Motor neuron (in vitro differentiated cells): ENCODE data around the gene CXCR4. TPM values are rescaled to one million over a fixed set of nuclear protein-coding genes. Genes with fewer than 3 reads are reported as not detected.

Experiments
- ATAC-seq, 8 experiments: fragments of 200-7000 bp; cut with Tn5 transposase; replicated peaks in 6 of 8; 2 replicates each; pipeline ENCODE4 v1.8.0; 2021; ENCODE audit warnings: mild to moderate bottlenecking in 8 of 8, moderate library complexity in 8 of 8
- H3K27ac ChIP-seq, 2 donors: fragments of 250-450 bp; sonication (Bioruptor Pico); 2 replicates each; pipeline ENCODE4 v1.9.0; 2021; ENCODE audit warnings: antibody characterized with exemption in 2 of 2, mild to moderate bottlenecking in 2 of 2, moderate library complexity in 1 of 2
- H3K4me1 ChIP-seq, 2 donors: fragments of 250-450 bp; sonication (Bioruptor Pico); replicated peaks in 1 of 2; 2 replicates each; pipeline ENCODE4 v1.6.1; 2021; ENCODE audit warnings: antibody characterized with exemption in 2 of 2, mild to moderate bottlenecking in 2 of 2, moderate library complexity in 1 of 2
- H3K4me3 ChIP-seq, 5 donors: fragments of 250-450 bp; sonication (Bioruptor Pico); 2 replicates each; pipeline ENCODE4 v1.9.0; 2021; ENCODE audit warnings: antibody characterized with exemption in 5 of 5, mild to moderate bottlenecking in 5 of 5, moderate library complexity in 4 of 5
- WGBS, 10 experiments: fragments of 450-650 bp; shearing (Covaris generic); methylation state at CpG; one replicate each; pipeline ENCODE4 v1.0.0; 2022; 5-methylcytosine and 5-hydroxymethylcytosine counted together
- in situ Hi-C, 9 experiments: fragments of 400-800 bp; cut with MboI; loops; one replicate each; pipeline ENCODE4 v1.15.0; 2021; ENCODE audit warnings: low sequenced_read_pairs in 9 of 9, low pct_unique_long_range_greater_than_20kb in 2 of 9; ENCODE audit not compliant: unreplicated experiment in 9 of 9
- total RNA-seq, 8 experiments: library from RNA; unstranded; fragments of 300-600 nt; gene quantifications; 2 replicates each; pipeline versions ENCODE4 v1.2.3 to v1.2.4, GENCODE V29; 2022

The CXCR4 gene
- total RNA-seq, 8 experiments from 2014 or later: 0.36 to 112 (median 32.3) TPM

DNA sequence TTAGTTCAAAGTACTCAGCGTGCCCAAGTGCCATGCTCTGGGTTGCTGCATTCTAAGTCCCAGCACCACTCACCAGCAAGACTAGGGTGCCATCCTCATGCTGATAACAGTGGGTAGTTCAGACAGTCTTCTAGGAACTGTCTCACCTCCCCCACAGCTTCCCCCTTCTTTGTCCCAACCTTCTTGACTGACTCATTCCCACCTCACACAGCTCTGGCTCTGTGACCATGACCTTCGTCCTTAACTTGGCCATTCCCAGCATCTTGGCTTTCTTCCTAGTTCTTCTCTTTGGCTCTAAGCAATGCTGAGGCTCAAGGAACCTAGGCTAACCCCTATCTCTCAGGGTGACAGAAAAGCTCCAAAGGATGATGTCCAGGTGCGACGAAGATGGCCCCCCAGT lies 20.0 kb upstream of the CXCR4 start:
- Histone ChIP-seq H3K4me3 (no peak overlapping the region), H3K4me1 (peaks cover 22% of the 10 kb centered on the region in 2 donors), H3K27ac (no peak overlapping the region)
- WGBS, 10 experiments: 33 to 100% (median 100%) methylated on average over 1 to 3 of the region's 4 CpGs
- in situ Hi-C loops: loop anchor here in 1 of 9 experiments (25.0 kb wide), 1 partner anchor 249 kb away; no protein-coding TSS in a partner anchor
- ATAC-seq: no peak

DNA sequence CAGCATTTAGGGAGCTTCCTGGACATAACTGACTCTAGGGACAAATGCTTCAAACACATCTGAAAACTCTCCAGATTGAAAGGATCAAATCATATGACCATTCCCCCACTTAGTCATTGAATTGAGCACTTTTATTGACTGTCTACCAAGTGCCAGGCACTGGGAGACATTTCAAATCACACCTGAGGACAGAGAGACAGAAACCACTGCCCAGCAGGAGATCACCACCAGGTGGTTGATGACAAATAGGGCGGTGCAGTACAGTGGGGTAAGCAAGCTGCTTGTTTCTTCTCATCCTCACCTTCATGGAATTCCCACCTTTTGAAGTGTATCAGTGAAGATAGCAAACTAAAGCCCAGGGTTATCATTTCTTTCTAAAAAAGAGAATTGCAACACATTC lies 19.0 kb upstream of the CXCR4 start:
- WGBS, 10 experiments: 0 to 100% (median 48%) methylated on average over 1 of the region's 1 CpG; no CpG with 5 or more reads in 6 of the 10 experiments
- H3K4me1 ChIP-seq: peaks cover 12 to 18% of the 10 kb centered on the region in 2 donors
- H3K27ac ChIP-seq: no peak overlapping the region
- in situ Hi-C loops: loop anchor here in 1 of 9 experiments (25.0 kb wide), 1 partner anchor 250 kb away; no protein-coding TSS in a partner anchor
- ATAC-seq: no peak
- no peak overlapping the region for H3K4me3 ChIP-seq

DNA sequence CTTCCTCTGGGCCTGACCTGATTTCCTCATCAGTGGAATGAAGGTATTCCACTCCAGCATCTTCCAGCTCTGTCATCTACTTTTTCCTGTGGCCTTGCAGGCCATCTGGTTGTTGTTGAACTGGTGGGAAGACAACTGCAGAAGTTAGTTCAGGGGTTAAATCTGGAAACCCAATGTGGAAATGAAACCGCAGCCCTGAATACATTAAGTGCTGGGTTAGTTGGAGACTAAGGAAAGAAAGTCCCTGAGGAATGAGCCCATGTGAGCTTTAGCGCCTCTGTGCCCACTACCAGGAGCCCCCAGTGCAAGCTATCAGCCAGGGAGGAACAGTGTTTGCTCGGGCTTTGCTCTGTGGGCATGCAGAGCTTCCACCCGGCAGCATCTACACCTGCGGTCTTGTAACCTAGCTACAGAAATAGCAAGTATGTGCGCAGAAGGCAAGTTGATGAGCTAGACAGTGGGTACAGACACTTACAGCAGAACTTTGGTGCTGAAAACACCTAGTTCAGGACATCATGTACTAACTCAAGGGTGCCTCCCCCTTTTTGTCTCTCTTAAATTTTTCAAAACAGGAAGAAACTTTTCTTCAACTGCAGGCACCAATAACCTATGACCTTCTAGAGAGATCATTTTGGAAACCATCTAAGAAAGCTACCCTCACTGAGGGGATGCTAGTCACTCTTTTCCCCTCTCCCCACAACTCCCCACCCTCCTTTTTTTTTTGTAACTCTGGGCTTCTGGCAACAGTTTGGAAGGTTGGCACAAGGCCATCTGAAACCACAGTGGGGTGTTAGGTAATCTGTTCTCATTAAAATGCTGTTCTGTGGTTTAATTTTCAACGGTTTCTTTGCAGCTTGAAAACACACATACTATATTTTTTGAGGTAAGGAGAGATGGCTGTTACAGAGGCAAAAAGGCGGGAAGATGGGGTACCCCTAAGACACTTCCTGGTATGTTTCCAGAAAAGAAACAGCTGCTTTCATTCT lies 18.3 kb upstream of the CXCR4 start:
- H3K27ac ChIP-seq: no peak overlapping the region
- in situ Hi-C loops: loop anchor here in 1 of 9 experiments (25.0 kb wide), 1 partner anchor 251 kb away; no protein-coding TSS in a partner anchor
- peaks cover 5 to 13% of the 10 kb centered on the region in 2 donors for H3K4me1 ChIP-seq
- ATAC-seq: no peak
- no peak overlapping the region for H3K4me3 ChIP-seq
- 0 to 98% (median 74%) methylated on average over 1 to 7 of the region's 8 CpGs; no CpG with 5 or more reads in 1 of the 10 experiments for WGBS, 10 experiments

DNA sequence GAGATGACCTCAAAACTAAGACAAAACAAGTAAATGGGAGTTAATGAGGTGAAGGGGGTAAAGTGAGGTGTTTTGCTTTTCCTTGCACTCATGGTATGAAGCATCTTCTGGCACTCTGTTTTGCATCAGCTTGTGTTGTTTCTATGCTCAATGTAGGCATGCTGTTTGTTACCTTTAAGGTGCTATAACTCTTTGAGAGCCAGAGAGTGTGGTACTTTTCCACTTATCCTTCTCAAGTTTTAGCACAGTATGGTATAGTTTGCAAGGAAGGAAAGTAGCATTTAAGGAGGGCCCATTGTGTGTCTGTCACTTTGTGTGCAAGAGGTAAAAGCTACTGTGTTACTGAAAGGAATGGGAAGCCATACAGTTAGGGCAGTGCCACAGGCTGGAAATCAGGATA lies 17.5 kb upstream of the CXCR4 start:
- H3K4me1 ChIP-seq: peaks cover 3 to 13% of the 10 kb centered on the region in 2 donors
- ATAC-seq: no peak
- no peak overlapping the region for H3K4me3 ChIP-seq
- H3K27ac ChIP-seq: no peak overlapping the region
- in situ Hi-C loops: loop anchor here in 1 of 9 experiments (25.0 kb wide), 1 partner anchor 252 kb away; no protein-coding TSS in a partner anchor

DNA sequence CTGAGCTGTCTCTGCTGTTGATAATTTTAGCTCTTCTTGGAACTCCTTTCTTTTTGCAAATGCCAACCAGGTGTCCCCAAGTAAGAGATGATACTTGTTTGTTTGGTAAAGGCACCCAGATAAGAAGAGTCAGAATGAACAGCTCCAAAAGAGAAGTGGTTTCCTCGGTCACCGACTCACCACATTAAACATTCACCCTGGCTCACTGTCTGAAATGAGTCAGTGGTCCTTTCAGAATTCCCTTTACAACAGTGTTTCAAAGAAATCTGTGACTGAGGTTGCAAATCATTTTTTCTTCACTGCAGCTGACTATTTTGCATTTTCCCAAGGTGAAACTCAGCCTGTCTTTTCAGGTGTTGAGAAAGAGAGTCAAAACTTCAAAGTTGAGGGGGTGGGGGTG lies 16.2 kb upstream of the CXCR4 start:
- in situ Hi-C loops: loop anchor here in 1 of 9 experiments (25.0 kb wide), 1 partner anchor 253 kb away; no protein-coding TSS in a partner anchor
- ATAC-seq: peak in 3 of 8 experiments; percentile 35 to 76 (median 49)
- H3K27ac ChIP-seq: no peak overlapping the region
- H3K4me3 ChIP-seq: no peak overlapping the region
- H3K4me1 ChIP-seq: peaks cover 3 to 13% of the 10 kb centered on the region in 2 donors
- WGBS, 10 experiments: 0 to 86% (median 46%) methylated on average over 2 of the region's 2 CpGs; no CpG with 5 or more reads in 4 of the 10 experiments

DNA sequence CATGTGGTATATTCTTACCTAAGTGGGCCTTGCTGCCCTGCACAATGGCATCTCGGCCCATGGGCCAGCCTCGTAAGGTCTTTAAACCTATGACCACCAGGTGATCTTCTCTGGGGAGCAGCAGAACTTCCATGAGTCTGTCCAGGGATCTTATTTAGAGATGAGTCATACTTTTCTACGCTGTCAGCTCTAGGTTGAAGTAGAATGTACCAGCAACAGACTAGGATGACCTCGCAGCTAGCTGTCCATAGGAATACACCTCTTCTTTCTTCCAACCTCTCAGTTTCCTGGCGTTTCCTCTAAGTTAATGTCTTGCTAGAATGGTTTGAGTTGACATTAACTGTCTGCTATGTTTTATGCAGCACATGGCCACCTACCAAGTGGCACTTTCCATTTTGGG lies 15.6 kb upstream of the CXCR4 start:
- Histone ChIP-seq H3K4me1 (peaks cover 3 to 13% of the 10 kb centered on the region in 2 donors), H3K27ac (no peak overlapping the region), H3K4me3 (no peak overlapping the region)
- in situ Hi-C loops: loop anchor here in 1 of 9 experiments (25.0 kb wide), 1 partner anchor 254 kb away; no protein-coding TSS in a partner anchor
- peak in 4 of 8 experiments; percentile 24 to 56 (median 42) for ATAC-seq
- WGBS, 10 experiments: 0 to 100% (median 84%) methylated on average over 1 to 5 of the region's 5 CpGs; no CpG with 5 or more reads in 1 of the 10 experiments

DNA sequence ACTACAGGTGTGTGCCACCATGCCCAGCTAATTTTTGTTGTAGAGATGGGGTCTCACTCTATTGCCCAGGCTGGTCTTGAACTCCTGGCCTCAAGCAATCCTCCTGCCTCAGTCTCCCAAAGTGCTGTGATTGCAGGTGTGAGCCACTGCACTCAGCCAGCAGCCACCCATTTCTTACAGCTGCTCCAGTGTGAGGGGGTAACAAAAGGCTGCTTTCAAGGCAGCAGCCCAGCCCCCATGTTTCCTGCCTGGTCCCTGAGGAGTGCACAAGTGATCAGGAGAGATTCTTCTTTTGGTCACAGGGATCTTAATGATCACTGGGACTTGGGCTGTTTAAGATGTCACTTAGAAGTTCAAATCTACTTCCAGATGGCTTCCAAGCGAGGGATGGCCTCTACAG lies 15.2 kb upstream of the CXCR4 start:
- Histone ChIP-seq H3K27ac (no peak overlapping the region), H3K4me3 (no peak overlapping the region), H3K4me1 (peaks cover 3 to 13% of the 10 kb centered on the region in 2 donors)
- ATAC-seq: no peak
- in situ Hi-C loops: loop anchor here in 1 of 9 experiments (25.0 kb wide), 1 partner anchor 254 kb away; no protein-coding TSS in a partner anchor
- 0 to 83% (median 21%) methylated on average over 1 of the region's 1 CpG; no CpG with 5 or more reads in 6 of the 10 experiments for WGBS, 10 experiments

DNA sequence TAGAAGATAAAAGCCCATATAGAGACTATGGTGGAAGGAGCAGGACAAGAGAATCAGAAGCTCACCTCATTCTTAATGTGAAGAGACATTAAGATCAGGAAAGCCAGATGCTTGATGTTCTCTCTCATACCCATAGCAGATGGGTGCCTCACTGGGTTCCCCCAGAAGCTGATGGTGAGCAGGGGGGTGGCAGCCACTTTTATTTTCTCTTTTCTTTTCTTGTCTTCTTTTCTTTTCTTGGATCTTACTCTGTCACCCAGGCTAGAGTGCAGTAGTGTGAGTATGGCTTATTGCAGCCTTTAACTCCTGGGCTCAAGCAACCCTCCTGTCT lies 14.8 kb upstream of the CXCR4 start:
- ATAC-seq: no peak
- no peak overlapping the region for H3K4me3 ChIP-seq
- no peak overlapping the region for H3K27ac ChIP-seq
- in situ Hi-C loops: loop anchor here in 1 of 9 experiments (25.0 kb wide), 1 partner anchor 255 kb away; no protein-coding TSS in a partner anchor
- H3K4me1 ChIP-seq: peaks cover 3 to 13% of the 10 kb centered on the region in 2 donors

DNA sequence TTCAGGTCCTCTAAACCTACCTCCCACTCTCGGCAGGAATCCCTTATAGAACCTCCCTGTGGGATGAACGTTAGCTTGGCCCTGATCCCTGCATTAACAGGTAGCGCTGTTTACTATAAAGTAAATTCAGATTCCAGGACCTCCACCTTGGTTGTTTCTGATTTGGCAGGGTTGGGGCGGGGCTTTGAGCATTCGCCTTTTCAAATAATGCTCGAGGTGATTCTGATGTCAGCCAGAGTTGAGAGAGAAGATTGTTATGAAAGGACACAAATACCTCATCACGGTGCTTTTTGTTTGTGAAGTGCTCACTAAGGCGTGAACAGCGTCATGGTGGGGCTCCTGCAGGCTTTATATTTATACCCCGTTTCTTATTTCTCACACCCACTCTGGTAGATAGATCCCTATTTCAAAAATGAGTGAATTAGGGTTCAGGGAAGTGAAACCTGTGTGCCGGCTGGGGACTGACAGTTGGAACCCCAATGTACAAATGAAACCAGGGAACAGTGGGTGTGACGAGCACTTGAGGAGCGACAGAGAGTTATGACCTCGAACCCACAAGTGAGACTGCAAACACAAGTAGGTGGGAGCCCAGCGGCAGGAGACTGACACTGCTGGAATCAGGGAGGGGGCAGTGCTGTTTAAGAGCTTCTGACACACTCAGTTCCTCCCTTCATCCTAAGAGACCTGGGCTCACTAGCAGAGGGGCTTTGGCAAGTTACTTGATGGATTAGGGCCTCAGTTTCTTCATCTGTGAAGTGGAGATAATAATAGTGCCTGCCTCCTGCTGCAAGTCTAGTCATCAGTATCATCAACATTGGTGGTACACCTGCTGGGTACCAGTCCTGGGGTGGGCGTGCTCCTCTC lies 14.2 kb upstream of the CXCR4 start:
- H3K4me1 ChIP-seq: peaks cover 3 to 13% of the 10 kb centered on the region in 2 donors
- ATAC-seq: no peak

DNA sequence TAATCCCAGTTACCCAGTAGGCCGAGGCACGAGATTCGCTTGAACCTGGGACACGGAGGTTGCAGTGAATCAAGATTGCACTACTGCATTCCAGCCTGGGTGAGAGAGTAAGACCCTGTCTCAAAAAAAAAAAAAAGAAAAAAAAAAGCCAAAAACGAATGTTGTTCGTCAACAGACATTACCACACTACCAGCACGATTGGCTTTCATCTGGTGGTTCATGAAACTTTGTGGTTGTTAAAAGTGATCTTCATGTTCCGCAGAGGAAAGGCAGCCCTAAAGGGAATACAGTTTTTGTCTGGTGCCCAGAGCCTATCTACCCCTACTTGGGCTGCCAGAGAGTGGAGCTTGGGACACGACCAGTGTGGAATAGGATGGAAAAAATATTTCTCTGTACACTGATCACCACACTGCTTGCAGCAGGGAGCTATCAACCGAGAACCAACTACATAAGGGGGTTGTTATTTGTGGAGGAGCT lies 13.6 kb upstream of the CXCR4 start:
- in situ Hi-C loops: loop anchor here in 1 of 9 experiments (25.0 kb wide), 1 partner anchor 256 kb away; no protein-coding TSS in a partner anchor
- no peak for ATAC-seq
- H3K4me3 ChIP-seq: no peak overlapping the region
- peaks cover 5 to 15% of the 10 kb centered on the region in 2 donors for H3K4me1 ChIP-seq
- 34 to 100% (median 88%) methylated on average over 1 to 8 of the region's 10 CpGs; no CpG with 5 or more reads in 1 of the 10 experiments for WGBS, 10 experiments
- H3K27ac ChIP-seq: no peak overlapping the region

More for the DNA sequence above, 14.2 kb upstream of the CXCR4 start:
- in situ Hi-C loops: loop anchor here in 1 of 9 experiments (25.0 kb wide), 1 partner anchor 255 kb away; no protein-coding TSS in a partner anchor
- WGBS, 10 experiments: 29 to 100% (median 79%) methylated on average over 1 to 14 of the region's 16 CpGs
- Histone ChIP-seq H3K4me3 (no peak overlapping the region), H3K27ac (no peak overlapping the region)

DNA sequence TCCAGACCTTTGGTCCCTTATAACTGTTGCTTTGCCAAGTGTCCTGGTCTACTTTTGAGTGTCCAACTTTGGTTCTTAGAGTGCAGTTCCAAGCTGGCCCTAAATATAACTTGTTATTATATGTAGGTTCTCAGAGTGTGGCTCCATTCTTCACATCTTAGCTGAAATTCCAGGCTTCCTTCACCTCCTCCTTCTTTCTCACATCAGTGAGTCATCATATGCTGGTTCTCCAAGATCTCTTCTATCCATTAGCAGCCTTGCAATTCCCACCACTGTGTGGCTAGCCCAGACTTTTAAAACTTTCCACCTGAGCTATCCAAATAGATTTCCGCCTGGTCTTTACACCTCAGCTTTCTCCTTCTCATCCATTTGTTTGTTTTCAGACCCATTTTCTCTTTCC lies 12.6 kb upstream of the CXCR4 start:
- no peak overlapping the region for H3K4me3 ChIP-seq
- WGBS, 10 experiments: 20 to 100% (median 90%) methylated on average over 1 of the region's 1 CpG; no CpG with 5 or more reads in 3 of the 10 experiments
- in situ Hi-C loops: loop anchor here in 1 of 9 experiments (25.0 kb wide), 1 partner anchor 257 kb away; no protein-coding TSS in a partner anchor
- ATAC-seq: no peak
- H3K4me1 ChIP-seq: peaks cover 15 to 24% of the 10 kb centered on the region in 2 donors
- H3K27ac ChIP-seq: no peak overlapping the region

DNA sequence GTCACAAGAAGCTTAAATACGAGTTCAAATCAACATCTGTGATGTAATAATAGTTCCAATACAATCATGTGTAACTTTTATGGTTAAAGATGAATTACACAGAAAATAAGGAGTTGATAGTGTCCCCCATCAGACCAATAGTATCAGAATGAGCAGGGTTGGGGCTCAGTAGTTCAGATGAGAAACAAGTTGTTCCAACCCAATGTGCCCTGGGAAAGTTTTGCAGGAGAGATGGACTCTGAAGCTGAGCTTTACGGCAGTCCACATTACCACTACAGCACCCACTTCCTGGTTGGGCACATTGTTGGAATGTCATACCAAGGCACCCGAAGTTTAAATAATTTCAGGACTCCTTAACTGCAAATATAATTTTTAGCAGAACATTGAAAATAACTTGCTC lies 12.1 kb upstream of the CXCR4 start:
- in situ Hi-C loops: loop anchor here in 1 of 9 experiments (25.0 kb wide), 1 partner anchor 257 kb away; no protein-coding TSS in a partner anchor
- no peak overlapping the region for H3K4me3 ChIP-seq
- ATAC-seq: no peak
- no peak overlapping the region for H3K27ac ChIP-seq
- WGBS, 10 experiments: 25 to 93% (median 47%) methylated on average over 2 to 3 of the region's 3 CpGs; no CpG with 5 or more reads in 3 of the 10 experiments
- peaks cover 18 to 23% of the 10 kb centered on the region in 2 donors for H3K4me1 ChIP-seq
